ENCODE results near the gene NPFFR1.

DNA sequence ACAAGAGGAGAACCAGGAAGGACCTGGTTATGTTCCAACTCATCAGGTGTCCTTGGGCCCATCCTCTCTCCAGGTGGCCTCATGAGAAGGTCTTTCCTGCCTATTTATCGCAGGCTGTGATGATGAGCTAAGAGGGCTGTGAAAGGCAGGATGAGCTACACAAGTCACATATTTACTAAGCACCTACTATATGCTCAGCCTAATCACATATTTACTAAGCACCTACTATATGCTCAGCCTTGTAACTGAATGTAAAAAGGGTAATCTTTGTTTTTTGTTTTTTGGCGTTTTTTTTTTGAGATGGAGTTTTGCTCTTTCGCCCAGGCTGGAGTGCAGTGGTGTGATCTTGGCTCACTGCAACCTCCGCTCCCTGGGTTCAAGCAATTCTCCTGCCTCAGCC is 44.2 kb upstream of the NPFFR1 start:
- TF ChIP-seq, protein P1, sequence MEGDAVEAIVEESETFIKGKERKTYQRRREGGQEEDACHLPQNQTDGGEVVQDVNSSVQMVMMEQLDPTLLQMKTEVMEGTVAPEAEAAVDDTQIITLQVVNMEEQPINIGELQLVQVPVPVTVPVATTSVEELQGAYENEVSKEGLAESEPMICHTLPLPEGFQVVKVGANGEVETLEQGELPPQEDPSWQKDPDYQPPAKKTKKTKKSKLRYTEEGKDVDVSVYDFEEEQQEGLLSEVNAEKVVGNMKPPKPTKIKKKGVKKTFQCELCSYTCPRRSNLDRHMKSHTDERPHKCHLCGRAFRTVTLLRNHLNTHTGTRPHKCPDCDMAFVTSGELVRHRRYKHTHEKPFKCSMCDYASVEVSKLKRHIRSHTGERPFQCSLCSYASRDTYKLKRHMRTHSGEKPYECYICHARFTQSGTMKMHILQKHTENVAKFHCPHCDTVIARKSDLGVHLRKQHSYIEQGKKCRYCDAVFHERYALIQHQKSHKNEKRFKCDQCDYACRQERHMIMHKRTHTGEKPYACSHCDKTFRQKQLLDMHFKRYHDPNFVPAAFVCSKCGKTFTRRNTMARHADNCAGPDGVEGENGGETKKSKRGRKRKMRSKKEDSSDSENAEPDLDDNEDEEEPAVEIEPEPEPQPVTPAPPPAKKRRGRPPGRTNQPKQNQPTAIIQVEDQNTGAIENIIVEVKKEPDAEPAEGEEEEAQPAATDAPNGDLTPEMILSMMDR (IDR thresholded peaks at IDR 0.05; ENCODE audit: low read depth, low read length, missing input control), result no peak
- TF ChIP-seq HNF4A (conservative IDR thresholded peaks at IDR 0.05) (no peak), TAF1 (conservative IDR thresholded peaks at IDR 0.05) (no peak), RAD21 (IDR thresholded peaks at IDR 0.05) (no peak), RXRA (IDR thresholded peaks at IDR 0.05) (no peak), YY1 (IDR thresholded peaks at IDR 0.05) (no peak)
- TF ChIP-seq, protein P2, sequence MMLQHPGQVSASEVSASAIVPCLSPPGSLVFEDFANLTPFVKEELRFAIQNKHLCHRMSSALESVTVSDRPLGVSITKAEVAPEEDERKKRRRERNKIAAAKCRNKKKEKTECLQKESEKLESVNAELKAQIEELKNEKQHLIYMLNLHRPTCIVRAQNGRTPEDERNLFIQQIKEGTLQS (IDR thresholded peaks at IDR 0.05), result no peak
- TF ChIP-seq, protein P3, sequence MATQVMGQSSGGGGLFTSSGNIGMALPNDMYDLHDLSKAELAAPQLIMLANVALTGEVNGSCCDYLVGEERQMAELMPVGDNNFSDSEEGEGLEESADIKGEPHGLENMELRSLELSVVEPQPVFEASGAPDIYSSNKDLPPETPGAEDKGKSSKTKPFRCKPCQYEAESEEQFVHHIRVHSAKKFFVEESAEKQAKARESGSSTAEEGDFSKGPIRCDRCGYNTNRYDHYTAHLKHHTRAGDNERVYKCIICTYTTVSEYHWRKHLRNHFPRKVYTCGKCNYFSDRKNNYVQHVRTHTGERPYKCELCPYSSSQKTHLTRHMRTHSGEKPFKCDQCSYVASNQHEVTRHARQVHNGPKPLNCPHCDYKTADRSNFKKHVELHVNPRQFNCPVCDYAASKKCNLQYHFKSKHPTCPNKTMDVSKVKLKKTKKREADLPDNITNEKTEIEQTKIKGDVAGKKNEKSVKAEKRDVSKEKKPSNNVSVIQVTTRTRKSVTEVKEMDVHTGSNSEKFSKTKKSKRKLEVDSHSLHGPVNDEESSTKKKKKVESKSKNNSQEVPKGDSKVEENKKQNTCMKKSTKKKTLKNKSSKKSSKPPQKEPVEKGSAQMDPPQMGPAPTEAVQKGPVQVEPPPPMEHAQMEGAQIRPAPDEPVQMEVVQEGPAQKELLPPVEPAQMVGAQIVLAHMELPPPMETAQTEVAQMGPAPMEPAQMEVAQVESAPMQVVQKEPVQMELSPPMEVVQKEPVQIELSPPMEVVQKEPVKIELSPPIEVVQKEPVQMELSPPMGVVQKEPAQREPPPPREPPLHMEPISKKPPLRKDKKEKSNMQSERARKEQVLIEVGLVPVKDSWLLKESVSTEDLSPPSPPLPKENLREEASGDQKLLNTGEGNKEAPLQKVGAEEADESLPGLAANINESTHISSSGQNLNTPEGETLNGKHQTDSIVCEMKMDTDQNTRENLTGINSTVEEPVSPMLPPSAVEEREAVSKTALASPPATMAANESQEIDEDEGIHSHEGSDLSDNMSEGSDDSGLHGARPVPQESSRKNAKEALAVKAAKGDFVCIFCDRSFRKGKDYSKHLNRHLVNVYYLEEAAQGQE (IDR thresholded peaks at IDR 0.05), result no peak
- TF ChIP-seq, protein P4, sequence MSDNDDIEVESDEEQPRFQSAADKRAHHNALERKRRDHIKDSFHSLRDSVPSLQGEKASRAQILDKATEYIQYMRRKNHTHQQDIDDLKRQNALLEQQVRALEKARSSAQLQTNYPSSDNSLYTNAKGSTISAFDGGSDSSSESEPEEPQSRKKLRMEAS (IDR thresholded peaks at IDR 0.05), result no peak
- TF ChIP-seq, protein P5, sequence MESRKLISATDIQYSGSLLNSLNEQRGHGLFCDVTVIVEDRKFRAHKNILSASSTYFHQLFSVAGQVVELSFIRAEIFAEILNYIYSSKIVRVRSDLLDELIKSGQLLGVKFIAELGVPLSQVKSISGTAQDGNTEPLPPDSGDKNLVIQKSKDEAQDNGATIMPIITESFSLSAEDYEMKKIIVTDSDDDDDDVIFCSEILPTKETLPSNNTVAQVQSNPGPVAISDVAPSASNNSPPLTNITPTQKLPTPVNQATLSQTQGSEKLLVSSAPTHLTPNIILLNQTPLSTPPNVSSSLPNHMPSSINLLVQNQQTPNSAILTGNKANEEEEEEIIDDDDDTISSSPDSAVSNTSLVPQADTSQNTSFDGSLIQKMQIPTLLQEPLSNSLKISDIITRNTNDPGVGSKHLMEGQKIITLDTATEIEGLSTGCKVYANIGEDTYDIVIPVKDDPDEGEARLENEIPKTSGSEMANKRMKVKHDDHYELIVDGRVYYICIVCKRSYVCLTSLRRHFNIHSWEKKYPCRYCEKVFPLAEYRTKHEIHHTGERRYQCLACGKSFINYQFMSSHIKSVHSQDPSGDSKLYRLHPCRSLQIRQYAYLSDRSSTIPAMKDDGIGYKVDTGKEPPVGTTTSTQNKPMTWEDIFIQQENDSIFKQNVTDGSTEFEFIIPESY (IDR thresholded peaks at IDR 0.05), result no peak
